Lung (tissue), 12 donors: Measurements from ENCODE around the gene P2RY2. TPM values are rescaled to one million over a fixed set of nuclear protein-coding genes. Genes with fewer than 3 reads are reported as not detected.

Experiments
- ATAC-seq: fragments of 200-7000 bp; cut with Tn5 transposase; one replicate; pipeline ENCODE4 v1.9.1; 2020; ENCODE audit warnings: moderate number of reproducible peaks; ENCODE audit not compliant: insufficient read depth, low FRiP score
- DNase-seq, 3 donors: peaks; one replicate each; pipeline ENCODE4 v3.0.0-alpha.2; 2013 to 2017
- H3K27ac ChIP-seq, 2 donors: one replicate each; pipeline ENCODE4 v1.5.1; 2013; ENCODE audit warnings: mild to moderate bottlenecking in 2 of 2, moderate library complexity in 2 of 2, control low read depth in 1 of 2, inconsistent platforms in 1 of 2, low read depth in 1 of 2, low read length in 1 of 2
- H3K27me3 ChIP-seq, 3 donors: one replicate each; pipeline ENCODE4 v1.5.1; 2013; ENCODE audit warnings: low read length in 2 of 3; ENCODE audit not compliant: control insufficient read depth in 3 of 3, insufficient read depth in 3 of 3
- H3K36me3 ChIP-seq, 4 donors: one replicate each; pipeline ENCODE4 v1.5.1; 2013; ENCODE audit warnings: low read length in 4 of 4, mild to moderate bottlenecking in 1 of 4, moderate library complexity in 1 of 4; ENCODE audit not compliant: control insufficient read depth in 4 of 4, insufficient read depth in 4 of 4
- H3K4me1 ChIP-seq, 5 donors: one replicate each; pipeline ENCODE4 v1.5.1; 2013; ENCODE audit warnings: low read length in 5 of 5, mild to moderate bottlenecking in 2 of 5, moderate library complexity in 1 of 5; ENCODE audit not compliant: control insufficient read depth in 5 of 5, insufficient read depth in 5 of 5
- H3K4me3 ChIP-seq: one replicate; pipeline ENCODE4 v1.5.1; 2013; ENCODE audit warnings: mild to moderate bottlenecking, control low read depth, moderate library complexity
- H3K9ac ChIP-seq, 2 donors: one replicate each; pipeline ENCODE4 v1.5.1; 2013; ENCODE audit warnings: low read length in 2 of 2, control low read depth in 1 of 2; ENCODE audit not compliant: insufficient read depth in 1 of 2
- H3K9me3 ChIP-seq, 4 donors: one replicate each; pipeline ENCODE4 v1.5.1; 2013; ENCODE audit warnings: low read length in 3 of 4, mild to moderate bottlenecking in 1 of 4, moderate library complexity in 1 of 4; ENCODE audit not compliant: control insufficient read depth in 4 of 4, insufficient read depth in 3 of 4
- WGBS, 2 donors: extraction: QIAGEN DNeasy Blood & Tissue Kit; methylation state at CpG; one replicate each; pipeline ENCODE4 v1.1.7; 2013; 5-methylcytosine and 5-hydroxymethylcytosine counted together
- polyA plus RNA-seq, 2 donors: library from polyadenylated mRNA; stranded (reverse); fragments of 200-250 nt; gene quantifications; one replicate each; pipeline ENCODE4 v1.2.1, GENCODE V29; 2013
- total RNA-seq, 2 donors: library from RNA; depleted of rRNA in 1 of 2; stranded (reverse); fragments of >200 nt in 1 of 2; gene quantifications; one replicate each; pipeline ENCODE4 v1.2.1, GENCODE V29; 2014 to 2021
- TF ChIP-seq, protein P1 (sequence below): IDR thresholded peaks from 2 replicates; pipeline ENCODE4 v1.5.1; 2012; ENCODE audit warnings: mild to moderate bottlenecking; ENCODE audit errors: control extremely low read depth, extremely low read depth
- donor health status: control.
- donor health status: control.
- donor health status: Bipolar disorder and iron deficiency.
- donor health status: healthy.
- donor health status: DM: yes; HTN: yes; CAD: no.

Gene P2RY2
- total and polyA plus RNA-seq, 4 donors: 3.1 to 13.0 (median 6.5) TPM

GRCh38 chr11:73201888-73202780 is 15.9 kb upstream of the P2RY2 start:
- ATAC-seq: no peak
- 86 to 90% methylated on average over 8 of the region's 8 CpGs for WGBS, 2 donors
- H3K4me3 ChIP-seq: no peak overlapping the region
- TF ChIP-seq, protein P1, sequence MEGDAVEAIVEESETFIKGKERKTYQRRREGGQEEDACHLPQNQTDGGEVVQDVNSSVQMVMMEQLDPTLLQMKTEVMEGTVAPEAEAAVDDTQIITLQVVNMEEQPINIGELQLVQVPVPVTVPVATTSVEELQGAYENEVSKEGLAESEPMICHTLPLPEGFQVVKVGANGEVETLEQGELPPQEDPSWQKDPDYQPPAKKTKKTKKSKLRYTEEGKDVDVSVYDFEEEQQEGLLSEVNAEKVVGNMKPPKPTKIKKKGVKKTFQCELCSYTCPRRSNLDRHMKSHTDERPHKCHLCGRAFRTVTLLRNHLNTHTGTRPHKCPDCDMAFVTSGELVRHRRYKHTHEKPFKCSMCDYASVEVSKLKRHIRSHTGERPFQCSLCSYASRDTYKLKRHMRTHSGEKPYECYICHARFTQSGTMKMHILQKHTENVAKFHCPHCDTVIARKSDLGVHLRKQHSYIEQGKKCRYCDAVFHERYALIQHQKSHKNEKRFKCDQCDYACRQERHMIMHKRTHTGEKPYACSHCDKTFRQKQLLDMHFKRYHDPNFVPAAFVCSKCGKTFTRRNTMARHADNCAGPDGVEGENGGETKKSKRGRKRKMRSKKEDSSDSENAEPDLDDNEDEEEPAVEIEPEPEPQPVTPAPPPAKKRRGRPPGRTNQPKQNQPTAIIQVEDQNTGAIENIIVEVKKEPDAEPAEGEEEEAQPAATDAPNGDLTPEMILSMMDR: no peak
- peaks cover 0 to 14% (median 8%) of the 10 kb centered on the region in 5 donors for H3K4me1 ChIP-seq
- H3K9ac ChIP-seq: peak overlapping the region in 1 of 2 donors; percentile 7
- no peak for DNase-seq
- peak overlapping the region in 1 of 2 donors; percentile 87 for H3K27ac ChIP-seq
- no peaks in the 10 kb centered on the region for H3K36me3 ChIP-seq
- H3K27me3 ChIP-seq: no peaks in the 10 kb centered on the region
- H3K9me3 ChIP-seq: peaks cover 0 to 3% (median 0%) of the 10 kb centered on the region in 4 donors

- ATAC-seq (no peak), DNase-seq (no peak)
- no peaks in the 10 kb centered on the region for H3K36me3 ChIP-seq
- WGBS, 2 donors: 75 to 85% methylated on average over 6 of the region's 6 CpGs
- no peaks in the 10 kb centered on the region for H3K27me3 ChIP-seq
- TF ChIP-seq, protein P1: no peak
- H3K9me3 ChIP-seq: peaks cover 0 to 3% (median 0%) of the 10 kb centered on the region in 4 donors
- no peak overlapping the region for H3K4me3 ChIP-seq
- H3K27ac ChIP-seq: no peak overlapping the region
- H3K4me1 ChIP-seq: peaks cover 0 to 14% (median 8%) of the 10 kb centered on the region in 5 donors
- H3K9ac ChIP-seq: no peak overlapping the region
Observed at GRCh38 chr11:73203322-73203721, 14.8 kb upstream of the P2RY2 start.

DNA sequence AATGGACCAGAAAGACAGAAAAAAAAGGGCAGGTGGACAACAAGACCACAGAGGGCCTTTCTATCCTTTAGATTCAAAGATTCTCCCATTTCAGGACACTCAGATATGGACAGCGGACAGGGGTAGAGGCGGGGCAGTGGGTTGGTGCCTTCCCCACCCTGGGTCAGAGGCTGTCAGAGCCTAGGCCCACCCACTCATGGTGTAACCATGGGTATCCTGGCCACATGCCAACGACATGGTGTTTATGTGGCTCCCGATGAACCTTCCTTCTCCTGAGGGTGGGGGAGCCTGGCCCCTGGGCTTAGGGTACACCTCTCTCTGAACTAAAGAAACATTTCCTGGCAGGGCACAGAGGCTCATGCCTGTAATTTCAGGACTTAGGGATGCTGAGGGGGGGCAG is 14.3 kb upstream of the P2RY2 start:
- 32 to 63% methylated on average over 4 of the region's 4 CpGs for WGBS, 2 donors
- ATAC-seq: no peak
- H3K27me3 ChIP-seq: no peaks in the 10 kb centered on the region
- H3K4me1 ChIP-seq: peaks cover 0 to 13% (median 8%) of the 10 kb centered on the region in 5 donors
- peaks cover 0 to 3% (median 0%) of the 10 kb centered on the region in 4 donors for H3K9me3 ChIP-seq
- no peak for DNase-seq
- TF ChIP-seq, protein P1: no peak
- H3K36me3 ChIP-seq: no peaks in the 10 kb centered on the region
- H3K9ac ChIP-seq: no peak overlapping the region
- H3K4me3 ChIP-seq: no peak overlapping the region
- no peak overlapping the region for H3K27ac ChIP-seq
